PC-9 (cell line): ENCODE data around the gene CDK11B.

Source experiments
- EZH2 ChIP-seq: fragments of 200-600 bp; sonication (generic); IDR thresholded peaks from 2 replicates; pipeline ENCODE4 v1.8.0; 2017; ENCODE audit warnings: antibody characterized with exemption, low read depth
- TF ChIP-seq, protein P1 (sequence below): fragments of 200-600 bp; sonication (generic); conservative IDR thresholded peaks from 2 replicates; pipeline ENCODE4 v1.6.1; 2017; ENCODE audit warnings: mixed run types, antibody characterized with exemption, mild to moderate bottlenecking, moderate library complexity

DNA sequence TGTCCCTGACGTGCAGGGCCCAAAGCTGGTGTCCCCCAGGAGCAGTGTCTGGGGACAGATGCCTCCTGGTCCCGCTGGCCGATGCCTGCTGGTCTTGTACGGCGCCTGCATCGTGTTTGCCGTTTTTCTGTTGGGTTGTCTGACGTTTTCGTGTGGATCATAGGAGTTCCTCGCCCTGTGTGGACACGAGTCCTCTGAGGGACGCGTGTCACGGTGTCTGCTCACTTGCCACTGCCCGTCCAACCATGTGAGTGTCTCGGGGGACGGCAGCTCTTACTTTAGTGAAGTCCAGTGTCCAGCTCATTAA lies 36.1 kb downstream of the CDK11B start:
- TF ChIP-seq, protein P1, sequence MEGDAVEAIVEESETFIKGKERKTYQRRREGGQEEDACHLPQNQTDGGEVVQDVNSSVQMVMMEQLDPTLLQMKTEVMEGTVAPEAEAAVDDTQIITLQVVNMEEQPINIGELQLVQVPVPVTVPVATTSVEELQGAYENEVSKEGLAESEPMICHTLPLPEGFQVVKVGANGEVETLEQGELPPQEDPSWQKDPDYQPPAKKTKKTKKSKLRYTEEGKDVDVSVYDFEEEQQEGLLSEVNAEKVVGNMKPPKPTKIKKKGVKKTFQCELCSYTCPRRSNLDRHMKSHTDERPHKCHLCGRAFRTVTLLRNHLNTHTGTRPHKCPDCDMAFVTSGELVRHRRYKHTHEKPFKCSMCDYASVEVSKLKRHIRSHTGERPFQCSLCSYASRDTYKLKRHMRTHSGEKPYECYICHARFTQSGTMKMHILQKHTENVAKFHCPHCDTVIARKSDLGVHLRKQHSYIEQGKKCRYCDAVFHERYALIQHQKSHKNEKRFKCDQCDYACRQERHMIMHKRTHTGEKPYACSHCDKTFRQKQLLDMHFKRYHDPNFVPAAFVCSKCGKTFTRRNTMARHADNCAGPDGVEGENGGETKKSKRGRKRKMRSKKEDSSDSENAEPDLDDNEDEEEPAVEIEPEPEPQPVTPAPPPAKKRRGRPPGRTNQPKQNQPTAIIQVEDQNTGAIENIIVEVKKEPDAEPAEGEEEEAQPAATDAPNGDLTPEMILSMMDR = no peak
- no peak for TF ChIP-seq EZH2
